GM18909 (cell line): ENCODE results near the gene EMC9.

ENCODE experiments used
- ATAC-seq: cut with Tn5 transposase; IDR thresholded peaks from one replicate; pipeline ENCODE4 v1.9.1; 2021; ENCODE audit warnings: mild to moderate bottlenecking; ENCODE audit not compliant: unreplicated experiment, poor library complexity

Gene EMC9

GRCh38 chr14:24093901-24094840 is 47.2 kb downstream of the EMC9 start, which contains the start of gene PCK2:
Gene PCK2, plus strand, starts transcription at chr14:24094311. Its CDS starts 95 bp downstream, at chr14:24094406.
- ATAC-seq: peak; percentile 62

GRCh38 chr14:24093207-24093900 is 48.0 kb downstream of the EMC9 start:
- no peak for ATAC-seq

GRCh38 chr14:24092505-24093206 is 48.7 kb downstream of the EMC9 start:
- ATAC-seq: no peak

- ATAC-seq: no peak
These were observed 49.3 kb downstream of the EMC9 start for GRCh38 chr14:24092110-24092504.

- no peak for ATAC-seq
These were observed 51.5 kb downstream of the EMC9 start for GRCh38 chr14:24089890-24090289.
